AG09319 (cell line): ENCODE results near the gene ARMH2.

Source experiments
- DNase-seq: peaks from one replicate; pipeline ENCODE4 v3.0.0-alpha.2; 2010; ENCODE audit warnings: low read depth; ENCODE audit errors: extremely low read depth
- CTCF ChIP-seq: IDR thresholded peaks from 2 replicates; pipeline ENCODE4 v1.5.1; 2011; ENCODE audit warnings: low read depth, mild to moderate bottlenecking, inconsistent platforms, low read length, moderate library complexity

Gene ARMH2

GRCh38 chr6:24827970-24828369, 29.3 kb upstream of the ARMH2 start:
- no peak for TF ChIP-seq CTCF
- DNase-seq = no peak

GRCh38 chr6:24827162-24827561, 28.4 kb upstream of the ARMH2 start:
- DNase-seq = no peak
- no peak for TF ChIP-seq CTCF

GRCh38 chr6:24825130-24825630, 26.5 kb upstream of the ARMH2 start:
- DNase-seq = no peak
- TF ChIP-seq CTCF = no peak

GRCh38 chr6:24824142-24824938, 25.6 kb upstream of the ARMH2 start:
- no peak for TF ChIP-seq CTCF
- no peak for DNase-seq

GRCh38 chr6:24823185-24823584, 24.5 kb upstream of the ARMH2 start:
- DNase-seq = no peak
- no peak for TF ChIP-seq CTCF

GRCh38 chr6:24822696-24823095, 24.0 kb upstream of the ARMH2 start:
- no peak for TF ChIP-seq CTCF
- no peak for DNase-seq

- no peak for DNase-seq
- no peak for TF ChIP-seq CTCF
Observed at GRCh38 chr6:24821860-24822444, 23.2 kb upstream of the ARMH2 start.
